OCI-LY3 (cell line): ENCODE results near the gene HSD17B12.

Experiments used
- CTCF ChIP-seq: fragments of 200-600, 300-600 bp; sonication (generic); IDR thresholded peaks from 2 replicates; pipeline ENCODE4 v1.5.1; 2014; ENCODE audit warnings: antibody characterized with exemption, low read length, low read depth
- EZH2phosphoT487 ChIP-seq: fragments of 200-600 bp; shearing (Covaris generic); IDR thresholded peaks from 2 replicates; pipeline ENCODE4 v1.6.1; 2018; ENCODE audit warnings: antibody characterized with exemption, mixed run types, low read depth

GRCh38 chr11:43688394-43688793, 7.9 kb downstream of the HSD17B12 start:
- TF ChIP-seq CTCF (no peak), EZH2phosphoT487 (no peak)
